Peyer's patch (tissue), 4 donors: ENCODE results near the gene VSTM2L.

Experiments used
- CTCF ChIP-seq, 6 experiments: fragments of 450-650 bp in 4 of 6; fragments of 200-600 bp in 2 of 6; sonication (generic) in 1 of 6; IDR thresholded peaks; one replicate each; pipeline ENCODE4 v1.5.1; 2017 to 2019; ENCODE audit warnings: antibody characterized with exemption in 6 of 6, mild to moderate bottlenecking in 3 of 6, moderate library complexity in 1 of 6
- POLR2A ChIP-seq, 2 donors: fragments of 450-650 bp; IDR thresholded peaks; one replicate each; pipeline ENCODE4 v1.5.1; 2017; ENCODE audit warnings: antibody characterized with exemption in 2 of 2, mild to moderate bottlenecking in 2 of 2, moderate library complexity in 2 of 2

- TF ChIP-seq CTCF (IDR thresholded peaks at IDR 0.05) (no peak), POLR2A (IDR thresholded peaks at IDR 0.05) (no peak)
These were observed 1.7 kb upstream of the VSTM2L start for GRCh38 chr20:37901240-37901639.
